ENCODE data around the gene TMEM255B.
"Not testable (repeated sequence)": the region's sequence is repeated elsewhere in the genome, so short reads cannot be mapped to it uniquely, and the experiment has no call there.

Gene TMEM255B

DNA sequence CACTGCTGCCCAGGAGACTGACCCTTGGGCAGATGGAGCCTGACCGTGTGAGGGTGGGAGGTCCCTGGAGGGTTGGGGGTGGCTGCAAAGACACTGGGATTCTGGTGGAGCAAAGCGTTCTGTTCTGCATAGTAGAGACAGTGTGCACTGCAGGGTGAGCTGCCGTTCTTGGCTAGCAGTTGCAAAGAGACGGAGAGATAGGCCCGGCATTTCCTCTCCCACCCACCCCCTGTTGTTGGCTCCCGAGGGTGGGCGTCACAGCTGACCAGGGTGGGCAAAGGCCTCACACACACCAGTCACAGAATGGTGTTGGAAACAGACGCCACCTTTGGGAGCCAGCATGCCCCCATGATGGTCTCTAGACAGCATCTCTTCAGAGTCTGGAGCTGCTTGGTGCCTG is 11.4 kb downstream of the TMEM255B start:
- no peak for DNase-seq

- DNase-seq = no peak
Observed at GRCh38 chr13:113770937-113771336, 11.9 kb downstream of the TMEM255B start.

DNA sequence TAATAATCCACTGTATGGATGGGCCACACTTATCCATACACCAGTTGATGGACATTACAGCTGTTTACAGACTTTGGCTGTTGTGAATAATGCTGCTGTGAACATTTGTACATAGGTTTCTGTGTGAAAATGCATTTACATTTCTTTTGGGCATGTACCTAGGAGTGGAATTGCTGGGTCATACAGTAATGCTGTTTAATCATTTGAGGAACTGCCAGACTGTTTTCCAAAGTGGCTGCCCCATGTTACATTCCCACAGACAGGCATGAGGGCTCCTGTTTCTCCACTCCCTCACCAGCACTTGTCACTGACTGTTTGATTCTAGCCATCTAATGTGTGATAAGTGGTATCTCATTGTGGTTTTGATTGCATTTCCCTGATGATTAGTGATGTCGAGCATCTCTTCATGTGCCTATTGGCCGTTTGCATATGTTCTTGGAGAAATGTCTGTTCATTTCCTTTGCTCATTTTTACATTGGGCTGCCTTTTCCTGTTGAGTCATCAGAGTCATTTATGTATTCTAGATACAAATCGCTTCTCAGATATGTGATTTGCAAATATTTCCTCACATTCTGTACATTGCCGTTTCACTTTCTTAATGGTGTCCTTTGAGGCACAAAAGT is 12.8 kb downstream of the TMEM255B start:
- DNase-seq = no peak

DNA sequence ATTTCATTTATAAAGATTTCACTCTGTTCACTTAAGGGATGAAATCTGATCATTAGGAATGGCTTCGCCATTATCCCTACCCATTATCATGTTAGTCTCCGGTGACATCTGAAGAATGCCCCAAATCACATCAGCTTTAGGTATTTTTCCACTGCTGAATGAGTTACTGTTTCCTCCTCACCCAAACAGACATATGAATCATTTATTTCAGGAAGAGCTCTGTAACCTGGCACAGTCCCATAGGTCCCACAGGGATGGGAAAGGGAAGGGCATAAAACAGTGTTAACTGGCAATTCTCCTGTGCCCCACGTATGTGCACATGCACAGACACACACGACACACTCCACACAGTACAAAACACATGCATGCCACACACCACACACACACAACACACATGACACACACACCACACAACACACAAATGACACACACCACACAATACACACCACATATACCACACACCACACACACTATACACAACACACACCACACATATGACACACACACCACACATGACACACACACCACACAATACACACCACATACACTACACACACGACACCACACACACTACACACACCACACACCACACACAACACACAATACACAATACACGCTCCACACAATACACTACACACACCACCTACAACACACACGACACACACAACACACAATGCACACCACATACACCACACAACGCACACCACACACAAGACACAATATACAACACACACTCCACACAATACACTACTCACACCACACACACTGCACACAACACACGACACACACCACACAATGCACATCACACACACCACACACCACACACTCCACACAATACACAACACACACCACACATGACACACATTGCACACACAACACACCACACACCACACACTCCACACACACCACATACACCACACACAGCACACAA is 15.4 kb downstream of the TMEM255B start:
- no peak for DNase-seq

DNA sequence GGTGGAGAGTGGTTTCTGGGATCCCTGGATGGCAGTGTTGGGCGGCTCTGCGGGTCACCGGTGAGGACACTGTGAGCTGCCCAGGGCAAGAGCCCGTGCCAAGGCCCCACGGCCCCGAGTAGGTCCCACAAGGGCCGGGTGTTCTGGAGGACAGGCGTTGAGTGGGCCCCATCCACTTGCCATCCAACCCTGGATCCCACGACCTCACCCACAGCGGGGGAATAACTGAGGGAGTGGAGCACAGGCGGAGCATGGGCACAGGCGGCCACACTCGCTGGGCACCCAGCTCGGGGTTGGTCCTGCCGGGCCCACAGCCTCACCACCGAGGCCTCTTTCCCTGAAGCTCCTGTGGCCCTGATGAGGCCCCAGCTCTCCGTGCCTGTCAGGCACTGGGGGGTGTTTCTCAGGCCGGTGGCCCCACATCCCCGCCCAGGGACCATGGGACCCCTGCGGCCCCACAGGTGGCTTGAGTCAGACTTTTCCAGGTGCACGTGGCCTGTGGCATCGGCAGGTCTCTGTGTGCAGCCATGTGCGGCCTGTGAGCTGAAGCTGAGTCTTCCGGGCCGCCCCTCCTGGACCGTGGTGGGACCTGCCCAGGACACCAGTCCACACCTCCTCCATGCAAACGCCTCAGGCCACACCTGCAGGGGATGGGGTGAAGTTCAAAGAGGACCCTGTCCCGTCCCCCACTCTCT is 16.6 kb downstream of the TMEM255B start:
- DNase-seq = no peak

- DNase-seq = no peak
Observed at GRCh38 chr13:113776231-113777125, 17.5 kb downstream of the TMEM255B start.

GRCh38 chr13:113777311-113778260 is 18.6 kb downstream of the TMEM255B start:
- DNase-seq = no peak

GRCh38 chr13:113781571-113781970 is 22.5 kb downstream of the TMEM255B start:
- no peak for DNase-seq

DNA sequence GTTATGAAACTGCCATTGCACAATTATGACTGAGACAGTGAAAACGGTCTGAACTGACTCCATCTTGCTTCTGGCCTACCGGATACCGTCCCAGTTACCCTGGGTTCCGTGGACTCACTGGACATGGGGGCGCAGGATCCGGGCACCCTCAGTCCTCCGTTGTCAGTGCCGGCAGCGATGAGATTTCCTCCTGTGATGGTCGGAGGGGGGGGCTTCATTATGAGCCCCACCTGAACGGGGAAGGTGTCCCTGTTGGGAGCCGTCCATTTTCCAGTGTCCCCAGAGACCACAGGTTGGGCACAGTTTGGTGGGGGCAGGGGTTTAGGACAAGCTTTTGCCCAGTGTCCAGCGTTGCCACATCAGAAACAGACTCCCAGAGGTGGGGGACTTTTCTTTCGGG is 23.4 kb downstream of the TMEM255B start:
- DNase-seq = no peak

- DNase-seq = no peak
Observed at GRCh38 chr13:113783200-113783881, 24.3 kb downstream of the TMEM255B start.

DNA sequence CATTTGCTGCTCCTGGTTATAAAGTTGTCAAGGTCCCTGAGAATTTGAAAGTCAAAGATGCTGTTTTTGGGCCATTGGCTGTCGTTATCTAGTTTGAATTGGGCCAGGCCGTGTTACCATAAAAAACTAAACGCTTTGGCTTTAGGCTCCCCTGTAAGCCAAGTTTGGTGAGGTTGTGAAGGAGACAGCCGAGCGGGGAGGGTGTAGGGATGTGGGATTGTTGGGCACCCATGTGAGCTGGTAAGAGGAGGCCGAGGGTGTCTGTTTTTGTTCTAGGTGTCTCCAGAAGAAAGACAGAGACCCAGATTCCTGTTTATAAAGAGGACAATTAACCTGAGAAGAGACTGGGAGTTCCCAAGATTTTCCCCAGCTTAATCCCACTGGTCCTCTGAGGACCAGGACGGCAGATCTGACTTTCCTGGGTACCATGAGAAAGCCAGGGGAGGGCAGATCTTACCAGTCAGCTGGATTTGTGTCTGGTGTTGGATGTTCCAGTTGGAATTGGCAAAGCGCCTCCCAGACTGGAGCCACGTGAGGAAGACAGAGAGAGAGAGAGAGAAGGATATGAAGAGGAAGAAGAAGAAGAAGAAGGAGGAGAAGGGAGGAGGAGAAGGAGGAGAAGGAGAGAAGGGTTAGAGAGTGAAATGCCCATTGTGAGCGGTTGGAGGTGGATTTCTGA is 25.1 kb downstream of the TMEM255B start:
- DNase-seq = no peak

DNA sequence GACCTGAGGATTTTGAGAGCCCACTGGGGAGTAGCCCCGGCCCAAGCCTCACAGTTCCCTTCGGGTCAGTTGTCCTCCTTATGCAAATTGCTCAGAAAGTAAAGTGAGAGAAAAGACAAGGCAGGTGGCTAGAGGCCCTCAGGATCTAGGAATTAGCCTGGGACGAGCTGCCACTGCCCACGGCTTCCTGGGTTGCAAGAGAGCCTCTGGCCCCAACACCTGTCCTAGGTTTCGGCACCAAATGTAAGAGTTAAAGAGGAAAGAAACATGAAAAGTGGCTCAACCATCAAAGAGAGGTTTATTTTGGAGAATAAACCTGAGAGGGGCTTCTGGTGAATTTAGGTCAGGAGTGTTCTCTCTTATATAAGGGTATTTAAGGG is 25.6 kb downstream of the TMEM255B start:
- no peak for DNase-seq

GRCh38 chr13:113785051-113786010 is 26.3 kb downstream of the TMEM255B start:
- DNase-seq = no peak

GRCh38 chr13:113786262-113786841 is 27.3 kb downstream of the TMEM255B start:
- no peak for DNase-seq

GRCh38 chr13:113787694-113788093 is 28.7 kb downstream of the TMEM255B start:
- DNase-seq = no peak

- DNase-seq = no peak
Observed at GRCh38 chr13:113788413-113789135, 29.5 kb downstream of the TMEM255B start.

GRCh38 chr13:113789167-113789566 is 30.1 kb downstream of the TMEM255B start:
- DNase-seq = no peak

- not testable (repeated sequence) for DNase-seq
Observed at GRCh38 chr13:113789931-113790330, 30.9 kb downstream of the TMEM255B start.
